ENCODE results near the gene RERG. TPM values are rescaled to one million over a fixed set of nuclear protein-coding genes. Genes with fewer than 3 reads are reported as not detected.
"Not testable (repeated sequence)": the region's sequence is repeated elsewhere in the genome, so short reads cannot be mapped to it uniquely, and the experiment has no call there.

RERG gene
- total RNA-seq, 1 experiment from 2014 or later = not detected

GRCh38 chr12:15227004-15227679, 5.9 kb upstream of the RERG start:
- peak; percentile 35 for DNase-seq
- Histone ChIP-seq H3K9me3 (no peaks in the 10 kb centered on the region), H3K4me3 (no peak overlapping the region), H3K27me3 (peaks cover 6% of the 10 kb centered on the region), H3K36me3 (no peaks in the 10 kb centered on the region)

DNA sequence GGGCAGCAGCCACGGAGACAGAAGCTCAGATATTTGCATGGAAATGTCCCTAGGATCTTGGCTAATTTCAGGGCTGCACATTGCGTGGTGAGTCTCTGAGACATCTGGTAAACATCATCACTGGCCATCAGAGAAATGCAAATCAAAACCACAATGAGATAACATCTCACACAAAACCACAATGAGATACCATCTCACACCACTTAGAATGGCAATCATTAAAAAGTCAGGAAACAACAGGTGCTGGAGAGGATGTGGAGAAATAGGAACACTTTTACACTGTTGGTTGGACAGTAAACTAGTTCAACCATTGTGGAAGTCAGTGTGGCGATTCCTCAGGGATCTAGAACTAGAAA, 4.6 kb upstream of the RERG start:
- not testable (repeated sequence) for H3K4me3 ChIP-seq, H3K36me3 ChIP-seq, H3K9me3 ChIP-seq, H3K27me3 ChIP-seq, DNase-seq

DNA sequence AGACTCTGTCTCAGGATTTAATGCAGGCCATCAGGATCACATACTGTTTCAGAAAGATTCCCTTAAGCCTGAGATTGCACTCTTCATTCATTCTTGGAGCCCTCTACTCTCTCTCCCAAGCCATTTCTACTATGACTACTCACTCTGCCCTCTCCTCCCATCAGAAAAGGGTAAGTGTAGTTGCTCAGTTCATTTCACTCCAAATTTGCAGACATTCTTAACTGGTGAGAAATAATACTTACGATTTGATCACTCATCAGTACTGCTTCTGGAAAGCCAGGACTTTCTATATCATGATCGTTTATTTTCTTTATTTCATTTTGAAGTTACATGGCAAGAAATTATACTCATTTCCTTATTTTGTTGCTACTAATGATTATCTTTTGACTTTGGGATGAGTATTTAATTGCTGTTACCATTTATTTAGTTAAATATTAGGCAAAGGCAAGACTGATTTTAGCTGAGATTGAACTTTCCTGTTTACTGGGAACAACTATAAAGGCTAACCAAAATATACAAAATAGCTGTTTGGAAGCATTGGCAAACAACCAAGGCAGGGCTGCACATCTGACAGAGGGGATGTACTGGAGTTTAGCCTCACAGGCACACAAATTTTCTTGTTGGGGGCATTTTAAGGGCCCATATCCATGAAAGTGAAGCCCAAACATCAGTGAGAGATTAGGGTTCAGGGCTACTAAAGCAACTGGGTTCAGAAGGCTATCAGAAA, 4.1 kb upstream of the RERG start:
- H3K4me3 ChIP-seq = no peak overlapping the region
- no peaks in the 10 kb centered on the region for H3K9me3 ChIP-seq
- H3K27me3 ChIP-seq = no peaks in the 10 kb centered on the region
- no peak for DNase-seq
- no peaks in the 10 kb centered on the region for H3K36me3 ChIP-seq

DNA sequence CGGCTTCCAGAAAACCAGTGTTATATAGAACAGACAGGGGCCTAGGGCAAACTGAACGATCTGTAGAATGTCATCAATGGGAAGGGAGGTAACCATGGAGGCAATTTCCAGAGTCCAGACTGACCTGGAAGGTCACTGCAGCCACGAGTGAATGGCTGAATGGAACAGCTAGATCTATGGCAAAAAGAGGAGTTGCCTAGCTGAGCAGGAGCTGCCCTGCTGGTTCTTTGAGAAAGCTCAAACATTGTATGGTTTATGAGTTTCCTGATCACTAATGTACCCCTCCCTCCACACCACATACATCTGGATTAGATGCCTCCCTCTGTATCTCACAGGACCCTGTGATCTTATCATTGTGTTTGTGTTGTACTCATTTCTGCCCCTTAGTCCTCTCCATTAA, 1.0 kb upstream of the RERG start:
- no peak for DNase-seq
- H3K9me3 ChIP-seq = no peaks in the 10 kb centered on the region
- no peak overlapping the region for H3K4me3 ChIP-seq
- H3K36me3 ChIP-seq = no peaks in the 10 kb centered on the region
- H3K27me3 ChIP-seq = no peaks in the 10 kb centered on the region

- Histone ChIP-seq H3K4me3 (no peak overlapping the region), H3K36me3 (no peaks in the 10 kb centered on the region), H3K9me3 (no peaks in the 10 kb centered on the region), H3K27me3 (peaks cover under 1% of the 10 kb centered on the region; the same call in 1 of the 2 replicates)
- DNase-seq = no peak
Measured at GRCh38 chr12:15220451-15220850, 766 bp downstream of the RERG start.

GRCh38 chr12:15218794-15219193, 2.4 kb downstream of the RERG start:
- Histone ChIP-seq H3K4me3 (no peak overlapping the region), H3K36me3 (no peaks in the 10 kb centered on the region), H3K9me3 (no peaks in the 10 kb centered on the region), H3K27me3 (peaks cover 4% of the 10 kb centered on the region; the same call in 1 of the 2 replicates)
- no peak for DNase-seq

DNA sequence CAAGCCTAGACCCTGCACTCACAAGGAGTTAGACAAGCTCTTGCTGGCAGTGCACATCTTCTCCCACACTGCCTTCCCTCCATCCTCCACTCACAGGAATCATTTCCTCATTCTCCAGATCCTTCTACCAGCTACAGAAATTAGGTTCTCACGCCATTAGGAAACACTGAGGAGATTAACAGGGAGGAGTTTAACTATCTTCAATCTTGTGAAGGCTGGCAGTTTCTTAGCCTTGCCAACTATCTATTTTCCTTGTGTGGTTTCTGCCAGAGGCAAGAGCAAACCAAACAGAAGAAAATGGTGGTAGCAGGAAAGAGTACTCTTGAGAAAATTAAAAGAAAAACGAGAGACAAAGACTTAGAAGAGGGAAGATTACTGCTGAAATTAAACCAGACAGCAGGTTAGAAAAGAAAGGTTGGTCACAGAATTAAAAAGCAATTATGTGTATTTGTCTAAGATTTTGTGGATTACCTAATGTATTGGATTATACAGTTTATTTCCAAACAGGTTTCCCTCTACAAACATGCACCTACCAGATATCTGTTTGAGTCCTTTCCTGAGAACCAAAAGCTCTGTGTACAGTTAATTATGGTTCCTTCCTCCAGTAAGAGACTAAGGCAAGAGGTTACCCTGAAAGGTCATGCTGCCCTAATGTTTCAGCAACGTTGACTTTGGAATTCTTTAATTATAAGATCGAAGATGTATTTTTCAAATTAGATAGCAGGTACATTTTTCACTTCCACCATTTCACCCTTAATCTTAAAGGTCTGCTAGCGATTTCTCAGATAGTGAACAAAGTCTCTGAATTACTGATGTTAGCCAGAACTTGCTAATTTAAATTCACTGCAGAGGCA, 5.0 kb downstream of the RERG start:
- DNase-seq = no peak
- no peaks in the 10 kb centered on the region for H3K36me3 ChIP-seq
- no peaks in the 10 kb centered on the region for H3K9me3 ChIP-seq

DNA sequence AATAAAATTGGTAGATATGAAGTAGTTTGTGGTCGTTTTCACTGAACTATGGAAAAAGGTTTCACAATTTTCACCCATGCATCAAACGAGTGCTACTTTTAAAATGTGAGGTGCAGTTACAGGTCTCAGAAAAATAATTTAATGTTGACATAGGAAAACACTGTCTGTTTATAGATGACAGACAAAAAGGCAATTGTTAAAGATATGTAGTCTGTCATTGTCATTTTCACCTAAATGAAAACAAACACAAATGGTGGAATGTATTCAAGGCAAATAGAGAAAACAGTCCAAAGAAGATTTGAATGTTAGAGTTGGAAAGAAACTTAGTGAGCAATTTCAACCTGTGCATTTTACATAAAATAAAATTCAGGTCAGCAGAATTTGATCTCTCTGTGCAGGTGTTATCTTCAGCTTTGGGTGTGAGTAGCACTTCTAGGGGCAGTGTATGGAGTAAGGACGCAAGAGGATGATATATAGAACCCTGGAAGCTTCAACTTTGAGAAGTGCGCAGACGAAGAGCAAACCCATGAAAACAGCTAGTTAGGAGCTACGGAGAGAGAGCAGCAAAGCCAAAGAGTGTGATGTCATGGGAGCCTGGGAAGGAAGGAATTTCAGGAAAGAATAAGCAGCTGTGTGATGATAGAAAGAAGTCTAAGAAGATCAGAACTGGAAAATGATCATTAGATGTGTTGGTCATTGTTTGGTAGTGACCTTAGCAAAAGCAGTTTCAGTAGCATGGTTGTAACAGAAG, 6.2 kb downstream of the RERG start:
- DNase-seq = no peak
- Histone ChIP-seq H3K27me3 (peaks cover 4% of the 10 kb centered on the region; the same call in 1 of the 2 replicates), H3K9me3 (no peaks in the 10 kb centered on the region), H3K36me3 (no peaks in the 10 kb centered on the region), H3K4me3 (no peak overlapping the region)

More for the DNA sequence above, 5.0 kb downstream of the RERG start:
- H3K4me3 ChIP-seq = no peak overlapping the region
- H3K27me3 ChIP-seq = peaks cover 4% of the 10 kb centered on the region; the same call in 1 of the 2 replicates

GRCh38 chr12:15212930-15213329, 8.3 kb downstream of the RERG start:
- Histone ChIP-seq H3K36me3 (no peaks in the 10 kb centered on the region), H3K27me3 (peaks cover 4% of the 10 kb centered on the region; the same call in 1 of the 2 replicates), H3K9me3 (no peaks in the 10 kb centered on the region), H3K4me3 (no peak overlapping the region)
- DNase-seq = no peak

DNA sequence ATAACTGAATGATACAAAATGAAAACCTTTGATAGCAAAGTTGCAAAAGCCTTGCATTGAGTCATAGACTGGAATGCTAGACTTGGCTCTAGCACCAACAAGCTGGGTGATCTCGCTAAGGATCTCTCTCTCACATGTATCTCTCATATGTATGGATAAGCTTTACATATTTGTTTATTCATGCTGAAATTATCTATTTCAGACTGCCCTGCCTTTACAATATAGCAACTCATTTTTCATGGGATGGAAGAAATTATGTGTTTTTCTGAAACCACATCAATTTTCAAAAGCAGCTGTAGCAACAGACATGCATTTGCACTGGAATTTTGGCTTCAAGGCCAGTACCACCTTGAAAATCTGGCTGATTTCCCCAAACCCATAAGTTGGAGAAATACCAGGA, 11.4 kb downstream of the RERG start:
- Histone ChIP-seq H3K27me3 (no peaks in the 10 kb centered on the region), H3K4me3 (no peak overlapping the region), H3K9me3 (no peaks in the 10 kb centered on the region), H3K36me3 (no peaks in the 10 kb centered on the region)
- peak; percentile 61 for DNase-seq

GRCh38 chr12:15208871-15209656, 12.2 kb downstream of the RERG start:
- DNase-seq = no peak
- no peaks in the 10 kb centered on the region for H3K36me3 ChIP-seq
- no peak overlapping the region for H3K4me3 ChIP-seq
- H3K27me3 ChIP-seq = no peaks in the 10 kb centered on the region
- H3K9me3 ChIP-seq = no peaks in the 10 kb centered on the region

- Histone ChIP-seq H3K36me3 (no peaks in the 10 kb centered on the region), H3K4me3 (no peak overlapping the region), H3K9me3 (no peaks in the 10 kb centered on the region), H3K27me3 (no peaks in the 10 kb centered on the region)
- DNase-seq = no peak
Measured at GRCh38 chr12:15208140-15208539, 13.1 kb downstream of the RERG start.

DNA sequence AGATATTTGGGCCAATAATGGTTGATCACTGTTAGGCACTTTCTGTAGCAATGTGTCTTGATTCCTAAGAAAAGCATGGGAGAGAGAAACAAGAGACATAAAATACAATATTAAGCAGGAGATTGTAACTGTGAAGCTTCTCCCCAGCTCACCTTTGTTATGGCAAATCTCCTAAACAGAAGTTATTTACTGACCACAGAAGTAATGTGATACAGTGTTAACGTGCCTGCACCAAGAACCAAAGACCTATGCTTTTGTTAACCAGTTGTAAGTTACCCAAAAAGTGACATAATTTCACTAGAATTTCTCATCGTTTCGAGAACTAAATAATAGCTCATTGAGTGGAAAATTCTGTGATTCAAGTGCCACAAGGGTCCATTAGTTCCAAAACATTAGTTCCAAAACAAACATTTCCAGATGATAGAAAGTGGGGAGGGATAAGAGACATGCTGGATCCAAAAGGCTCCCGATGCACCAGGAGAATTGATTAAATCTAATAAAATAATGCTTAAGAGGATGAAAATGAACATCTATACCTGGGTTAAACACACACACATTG, 14.3 kb downstream of the RERG start:
- H3K27me3 ChIP-seq = no peaks in the 10 kb centered on the region
- H3K36me3 ChIP-seq = no peaks in the 10 kb centered on the region
- no peaks in the 10 kb centered on the region for H3K9me3 ChIP-seq
- no peak overlapping the region for H3K4me3 ChIP-seq
- no peak for DNase-seq

GRCh38 chr12:15206338-15206737, 14.9 kb downstream of the RERG start:
- no peaks in the 10 kb centered on the region for H3K27me3 ChIP-seq
- H3K36me3 ChIP-seq = no peaks in the 10 kb centered on the region
- no peaks in the 10 kb centered on the region for H3K9me3 ChIP-seq
- DNase-seq = no peak
- no peak overlapping the region for H3K4me3 ChIP-seq

- DNase-seq = no peak
- Histone ChIP-seq H3K4me3 (no peak overlapping the region), H3K36me3 (no peaks in the 10 kb centered on the region), H3K9me3 (no peaks in the 10 kb centered on the region), H3K27me3 (no peaks in the 10 kb centered on the region)
Measured at GRCh38 chr12:15205341-15206010, 15.7 kb downstream of the RERG start.
